Panc1 (cell line): Measurements from ENCODE around the gene MAGI1. TPM values are rescaled to one million over a fixed set of nuclear protein-coding genes. Genes with fewer than 3 reads are reported as not detected.

ENCODE experiments used
- ATAC-seq: fragments of 200-7000 bp; cut with Tn5 transposase; 2 replicates; pipeline ENCODE4 v1.9.1; 2020; ENCODE audit warnings: mild to moderate bottlenecking, moderate library complexity
- BruUV-seq: library from RNA; stranded (reverse); fragments of 400-500 nt; replicated peaks from 2 replicates; lab custom pipeline; 2021; lab: Mats Ljungman, UMichigan
- CTCF ChIA-PET: fragments of 300-600 bp; sonication (Branson Sonifier 250); formaldehyde crosslinking; loops from one replicate; lab custom pipeline; 2022; ENCODE audit warnings: antibody characterized with exemption; lab: Charles Lee
- POLR2A ChIA-PET: fragments of 300-600 bp; sonication (Branson Sonifier 250); formaldehyde crosslinking; loops from one replicate; lab custom pipeline; 2022; ENCODE audit warnings: antibody characterized with exemption; lab: Charles Lee
- DNase-seq: peaks from one replicate; pipeline ENCODE4 v3.0.0-alpha.2; 2010; ENCODE audit warnings: low read depth, low spot score
- H3K27ac ChIP-seq: 2 replicates; pipeline ENCODE4 v1.5.1; 2011; ENCODE audit warnings: mild to moderate bottlenecking, low read length, inconsistent platforms
- H3K27me3 ChIP-seq: fragments of 200-500 bp; sonication (Bioruptor generic); 2 replicates; pipeline ENCODE4 v1.6.0; 2014; ENCODE audit warnings: low read length, inconsistent platforms; ENCODE audit not compliant: control insufficient read depth, insufficient read depth
- H3K36me3 ChIP-seq: fragments of 200-500 bp; sonication (Bioruptor generic); 2 replicates; pipeline ENCODE4 v1.5.1; 2014; ENCODE audit warnings: inconsistent platforms, mild to moderate bottlenecking, low read length, moderate library complexity; ENCODE audit not compliant: control insufficient read depth, insufficient read depth
- H3K4me1 ChIP-seq: 2 replicates; pipeline ENCODE4 v1.5.1; 2011; ENCODE audit warnings: inconsistent platforms, mild to moderate bottlenecking, low read length, moderate library complexity; ENCODE audit not compliant: control insufficient read depth, insufficient read depth
- H3K4me3 ChIP-seq, 2 experiments: 2 replicates each; pipeline ENCODE4 v1.5.1; 2011 to 2012; ENCODE audit warnings: low read depth in 2 of 2, low read length in 2 of 2, mild to moderate bottlenecking in 2 of 2, inconsistent platforms in 1 of 2, moderate library complexity in 1 of 2
- H3K9me3 ChIP-seq: fragments of 200-500 bp; sonication (Bioruptor generic); 2 replicates; pipeline ENCODE4 v1.5.1; 2014; ENCODE audit warnings: low read depth, mild to moderate bottlenecking, inconsistent platforms, low read length, moderate library complexity; ENCODE audit not compliant: control insufficient read depth, insufficient read depth
- CTCF ChIP-seq: fragments of 450-650 bp; IDR thresholded peaks from 2 replicates; pipeline ENCODE4 v1.5.1; 2017; ENCODE audit warnings: mild to moderate bottlenecking
- POLR2AphosphoS5 ChIP-seq: IDR thresholded peaks from 2 replicates; pipeline ENCODE4 v1.6.1; 2012; ENCODE audit warnings: mild to moderate bottlenecking, low read depth, low read length, moderate library complexity
- REST ChIP-seq, 2 experiments: IDR thresholded peaks; 2 replicates each; pipeline ENCODE4 v1.6.1; 2011 to 2012; ENCODE audit warnings: low read depth in 2 of 2, control low read depth in 1 of 2, low read length in 1 of 2, mild to moderate bottlenecking in 1 of 2, moderate library complexity in 1 of 2; ENCODE audit not compliant: insufficient read depth in 1 of 2
- SIN3A ChIP-seq: IDR thresholded peaks from 2 replicates; pipeline ENCODE4 v1.6.1; 2012; ENCODE audit warnings: low read depth, mild to moderate bottlenecking, low read length, moderate library complexity, borderline replicate concordance; ENCODE audit not compliant: insufficient read depth
- TCF7L2 ChIP-seq: IDR thresholded peaks from 2 replicates; pipeline ENCODE4 v1.6.1; 2011; ENCODE audit warnings: mild to moderate bottlenecking, low read depth, low read length, inconsistent platforms
- in situ Hi-C: cut with HindIII; loops from 2 replicates; pipeline ENCODE4 v1.10.0; 2016; ENCODE audit warnings: low sequenced_read_pairs, low pct_unique_long_range_greater_than_20kb
- intact Hi-C: fragments of 100-400 bp; cut with micrococcal nuclease; formaldehyde crosslinking; loops from one replicate; pipeline ENCODE4 v1.10.0; 2022; ENCODE audit not compliant: unreplicated experiment
- total RNA-seq: library from RNA; stranded (reverse); gene quantifications from one replicate; pipeline ENCODE4 v1.2.1, GENCODE V29; 2021; ENCODE audit not compliant: unreplicated experiment

MAGI1 gene
- total RNA-seq, 1 experiment from 2014 or later: 9.5 TPM

- Histone ChIP-seq H3K4me3 (no peak overlapping the region), H3K9me3 (no peaks in the 10 kb centered on the region), H3K27me3 (no peaks in the 10 kb centered on the region), H3K36me3 (no peaks in the 10 kb centered on the region), H3K27ac (no peak overlapping the region), H3K4me1 (no peaks in the 10 kb centered on the region)
- TF ChIP-seq TCF7L2: no peak
- TF ChIP-seq POLR2AphosphoS5: no peak
- no peak for TF ChIP-seq CTCF
- no peak for TF ChIP-seq SIN3A
- TF ChIP-seq REST (IDR thresholded peaks at IDR 0.05; ENCODE audit: insufficient read depth in 1 of 2, low read depth in 2 of 2, low read length in 1 of 2): no peak
- no TSS peak for BruUV-seq
- POLR2A ChIA-PET: no interaction called here
- ATAC-seq (no peak), DNase-seq (no peak)
- in situ Hi-C loops (no loop called here), intact Hi-C loops (no loop called here)
- CTCF ChIA-PET: no interaction called here
Observed at GRCh38 chr3:65702202-65702601, 336.5 kb downstream of the MAGI1 start.

- Histone ChIP-seq H3K4me1 (no peaks in the 10 kb centered on the region), H3K9me3 (no peaks in the 10 kb centered on the region), H3K27me3 (no peaks in the 10 kb centered on the region), H3K4me3 (no peak overlapping the region), H3K36me3 (no peaks in the 10 kb centered on the region), H3K27ac (no peak overlapping the region)
- POLR2A ChIA-PET: no interaction called here
- no peak for DNase-seq
- no TSS peak for BruUV-seq
- in situ Hi-C loops: no loop called here
- TF ChIP-seq POLR2AphosphoS5 (no peak), REST (IDR thresholded peaks at IDR 0.05; ENCODE audit: insufficient read depth in 1 of 2, low read depth in 2 of 2, low read length in 1 of 2) (no peak), TCF7L2 (no peak), SIN3A (no peak), CTCF (no peak)
- intact Hi-C loops: no loop called here
- ATAC-seq: no peak
- CTCF ChIA-PET: no interaction called here
Observed at GRCh38 chr3:65701516-65701915, 337.2 kb downstream of the MAGI1 start.
